Thyroid gland (tissue), 4 donors: ENCODE measurements around the gene RAD51AP2.

ENCODE experiments used
- POLR2A ChIP-seq, 2 donors: fragments of 450-650 bp; IDR thresholded peaks; one replicate each; pipeline ENCODE4 v1.6.1; 2017; ENCODE audit warnings: antibody characterized with exemption in 2 of 2, mild to moderate bottlenecking in 2 of 2, moderate library complexity in 1 of 2
- TF ChIP-seq, protein P1 (sequence below), 6 experiments: fragments of 200-600 bp in 3 of 6; fragments of 450-650 bp in 3 of 6; sonication (generic) in 3 of 6; IDR thresholded peaks; one replicate each; pipeline ENCODE4 v1.5.1; 2016 to 2019; ENCODE audit warnings: antibody characterized with exemption in 6 of 6, mild to moderate bottlenecking in 2 of 6, inconsistent platforms in 1 of 6, moderate library complexity in 1 of 6

DNA sequence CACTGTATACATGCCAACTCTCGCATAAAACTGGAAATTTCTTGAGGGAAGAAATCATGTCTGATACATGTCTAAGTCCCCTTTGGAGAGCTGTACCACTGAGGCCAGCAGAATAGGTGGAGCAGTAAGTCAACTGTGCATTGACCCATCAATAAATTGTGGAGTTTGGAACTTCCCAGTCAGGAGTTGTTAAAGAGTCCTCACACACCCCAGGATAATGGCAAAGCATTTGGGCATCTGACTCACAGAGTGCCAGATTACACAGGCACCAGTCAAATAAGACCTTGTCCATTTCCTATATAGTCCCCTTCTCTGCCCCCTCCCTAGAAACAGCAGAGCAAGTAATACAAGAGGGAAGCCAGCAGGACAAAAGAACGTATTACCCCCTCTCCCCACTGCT lies 32.7 kb upstream of the RAD51AP2 start:
- TF ChIP-seq, protein P1, sequence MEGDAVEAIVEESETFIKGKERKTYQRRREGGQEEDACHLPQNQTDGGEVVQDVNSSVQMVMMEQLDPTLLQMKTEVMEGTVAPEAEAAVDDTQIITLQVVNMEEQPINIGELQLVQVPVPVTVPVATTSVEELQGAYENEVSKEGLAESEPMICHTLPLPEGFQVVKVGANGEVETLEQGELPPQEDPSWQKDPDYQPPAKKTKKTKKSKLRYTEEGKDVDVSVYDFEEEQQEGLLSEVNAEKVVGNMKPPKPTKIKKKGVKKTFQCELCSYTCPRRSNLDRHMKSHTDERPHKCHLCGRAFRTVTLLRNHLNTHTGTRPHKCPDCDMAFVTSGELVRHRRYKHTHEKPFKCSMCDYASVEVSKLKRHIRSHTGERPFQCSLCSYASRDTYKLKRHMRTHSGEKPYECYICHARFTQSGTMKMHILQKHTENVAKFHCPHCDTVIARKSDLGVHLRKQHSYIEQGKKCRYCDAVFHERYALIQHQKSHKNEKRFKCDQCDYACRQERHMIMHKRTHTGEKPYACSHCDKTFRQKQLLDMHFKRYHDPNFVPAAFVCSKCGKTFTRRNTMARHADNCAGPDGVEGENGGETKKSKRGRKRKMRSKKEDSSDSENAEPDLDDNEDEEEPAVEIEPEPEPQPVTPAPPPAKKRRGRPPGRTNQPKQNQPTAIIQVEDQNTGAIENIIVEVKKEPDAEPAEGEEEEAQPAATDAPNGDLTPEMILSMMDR (IDR thresholded peaks at IDR 0.05): no peak
- TF ChIP-seq POLR2A (IDR thresholded peaks at IDR 0.05): no peak
